Stimulated activated CD4-positive, alpha-beta T cell treated with anti-CD3 and anti-CD28 coated beads, Interleukin-1b, Interleukin-23, amount 100 ng/mL, for 48 hours (primary cell): ENCODE results near the gene CCNF.

Experiments
- DNase-seq: peaks from one replicate; pipeline ENCODE4 v3.0.0-alpha.2; 2020

The CCNF gene

DNA sequence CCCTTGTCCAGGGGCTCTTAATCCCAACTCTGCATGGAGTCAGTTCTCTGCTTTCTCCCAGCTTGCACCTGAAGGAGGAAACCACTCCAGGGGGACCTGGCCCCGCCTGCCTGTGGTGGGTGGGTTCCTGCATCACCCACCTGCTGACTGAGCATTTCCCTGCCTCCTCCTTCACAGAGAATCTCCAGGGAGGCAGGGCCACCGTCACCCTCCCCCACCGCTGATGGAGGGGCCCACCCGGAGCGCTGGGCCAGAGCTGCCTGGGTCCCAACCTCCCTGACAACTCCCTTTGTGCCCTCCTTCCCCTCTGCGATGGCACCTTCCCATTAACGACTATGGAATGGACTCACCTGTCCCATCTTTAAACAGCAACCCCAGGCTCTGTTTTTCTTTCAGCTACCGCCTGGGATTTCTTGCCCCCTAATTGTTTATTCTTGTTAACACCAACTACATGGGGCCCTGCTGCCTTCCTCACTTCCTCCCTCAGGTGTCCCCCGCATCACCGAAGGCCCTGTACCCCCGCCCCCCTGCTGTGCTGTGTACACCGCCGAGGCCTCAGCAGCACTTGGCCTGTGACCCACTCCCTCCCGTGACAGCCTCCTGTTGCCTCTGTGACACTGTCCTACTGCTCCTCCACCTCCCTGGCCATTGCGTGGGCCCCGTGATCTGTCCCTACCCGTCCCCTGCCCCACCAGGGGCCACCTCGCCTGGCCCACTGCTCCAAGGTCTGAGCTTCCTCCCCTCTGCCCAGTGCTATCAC, 29.8 kb downstream of the CCNF start:
- no peak for DNase-seq

GRCh38 chr16:2459647-2460390, 30.6 kb downstream of the CCNF start, which contains the start of gene TEDC2:
Gene TEDC2, plus strand, starts transcription at chr16:2460109. Its CDS starts 36 bp downstream, at chr16:2460145.
- peak; percentile 97 for DNase-seq

- DNase-seq, result no peak
Observed at GRCh38 chr16:2460391-2460713, 31.1 kb downstream of the CCNF start.

GRCh38 chr16:2460916-2461315, 31.7 kb downstream of the CCNF start:
- no peak for DNase-seq

DNA sequence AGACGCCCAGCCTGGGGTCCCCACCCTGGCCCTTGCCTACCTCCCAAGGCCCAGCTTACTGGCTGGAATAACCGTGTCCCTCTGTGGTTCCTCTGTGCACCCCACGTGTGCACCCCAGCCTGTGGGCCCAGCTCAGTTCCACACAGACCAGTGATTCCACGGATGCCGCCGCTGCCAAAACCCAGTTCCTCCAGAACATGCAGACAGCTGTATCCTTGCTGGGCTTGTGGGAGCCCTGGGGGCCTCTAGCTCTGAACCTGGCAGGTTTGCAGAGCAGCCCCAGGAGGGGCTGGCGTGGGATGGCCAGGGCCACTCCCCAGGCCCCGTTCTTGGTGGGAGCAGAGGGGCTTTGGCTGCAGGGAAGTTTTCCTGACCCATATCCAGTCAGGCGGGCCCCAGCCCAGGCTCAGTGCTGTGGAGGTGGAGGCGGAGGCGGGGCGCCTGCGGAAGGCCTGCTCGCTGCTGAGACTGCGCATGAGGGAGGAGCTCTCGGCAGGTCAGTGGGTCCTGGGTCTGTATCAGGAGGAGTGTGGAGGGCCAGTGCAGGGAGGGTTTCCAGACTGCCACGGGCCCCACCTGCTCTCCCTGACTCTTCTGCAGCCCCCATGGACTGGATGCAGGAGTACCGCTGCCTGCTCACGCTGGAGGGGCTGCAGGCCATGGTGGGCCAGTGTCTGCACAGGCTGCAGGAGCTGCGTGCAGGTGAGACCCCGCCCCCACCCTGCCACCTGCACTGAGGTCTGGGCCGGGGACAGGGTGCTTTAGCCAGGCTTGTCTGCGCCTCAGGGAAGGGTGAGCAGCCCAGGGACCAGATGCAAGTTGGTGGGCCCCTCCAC, 33.0 kb downstream of the CCNF start:
- DNase-seq, result no peak

DNA sequence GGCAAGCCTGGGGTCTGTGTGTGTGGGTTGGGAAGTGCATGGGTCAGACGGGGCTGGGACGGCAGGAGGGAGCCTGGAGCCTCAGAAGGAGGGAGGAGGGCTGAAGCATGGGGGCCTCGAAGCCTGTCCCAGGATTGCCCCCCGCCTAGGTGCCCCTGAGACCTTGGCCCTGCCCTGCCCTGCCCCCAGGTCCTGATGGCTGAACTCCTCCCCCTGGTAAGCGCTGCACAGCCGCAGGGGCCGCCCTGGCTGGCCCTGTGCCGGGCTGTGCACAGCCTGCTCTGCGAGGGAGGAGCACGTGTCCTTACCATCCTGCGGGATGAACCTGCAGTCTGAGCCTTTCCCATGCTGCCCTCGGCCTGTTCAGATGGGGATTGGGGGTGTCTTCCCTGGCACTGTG, 35.1 kb downstream of the CCNF start:
- no peak for DNase-seq

DNA sequence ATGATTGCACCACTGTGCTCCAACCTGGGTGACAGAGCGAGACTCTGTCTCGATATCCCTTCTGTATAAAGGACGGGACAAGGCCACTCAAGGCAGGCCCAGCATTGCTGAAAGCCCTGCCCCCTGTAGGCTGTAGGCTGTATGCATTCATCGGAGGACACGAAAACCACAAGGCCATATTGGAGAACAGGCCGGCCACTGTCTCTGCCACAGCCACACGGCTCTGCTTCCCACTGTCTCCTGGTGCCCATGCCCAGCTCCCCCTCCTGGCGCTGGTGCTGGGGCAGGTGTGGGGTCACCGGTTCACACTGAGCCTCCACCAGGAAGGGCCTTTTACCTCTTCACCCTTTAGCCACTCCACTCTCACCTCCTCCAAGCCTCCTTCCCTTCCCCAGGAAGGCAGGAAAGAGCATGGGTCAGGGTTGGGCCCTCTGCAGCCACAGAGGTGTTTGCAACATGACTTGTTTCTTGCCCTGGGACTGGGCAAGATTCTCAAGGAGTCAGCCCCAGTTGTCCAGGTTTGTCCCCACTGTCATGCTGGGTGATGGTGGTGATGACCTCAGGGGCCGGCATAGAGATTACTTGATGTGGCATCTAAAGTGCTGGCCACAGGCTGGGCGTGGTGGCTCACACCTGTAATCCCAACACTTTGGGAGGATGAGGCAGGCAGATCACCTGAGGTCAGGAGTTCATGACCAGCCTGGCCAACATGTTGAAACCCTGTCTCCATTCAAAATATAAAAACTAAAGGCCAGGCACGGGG, 36.6 kb downstream of the CCNF start:
- DNase-seq, result no peak

- DNase-seq, result no peak
Observed at GRCh38 chr16:2466667-2467527, 37.6 kb downstream of the CCNF start.

- DNase-seq, result peak; percentile 24
Observed at GRCh38 chr16:2467528-2468232, 38.4 kb downstream of the CCNF start.

DNA sequence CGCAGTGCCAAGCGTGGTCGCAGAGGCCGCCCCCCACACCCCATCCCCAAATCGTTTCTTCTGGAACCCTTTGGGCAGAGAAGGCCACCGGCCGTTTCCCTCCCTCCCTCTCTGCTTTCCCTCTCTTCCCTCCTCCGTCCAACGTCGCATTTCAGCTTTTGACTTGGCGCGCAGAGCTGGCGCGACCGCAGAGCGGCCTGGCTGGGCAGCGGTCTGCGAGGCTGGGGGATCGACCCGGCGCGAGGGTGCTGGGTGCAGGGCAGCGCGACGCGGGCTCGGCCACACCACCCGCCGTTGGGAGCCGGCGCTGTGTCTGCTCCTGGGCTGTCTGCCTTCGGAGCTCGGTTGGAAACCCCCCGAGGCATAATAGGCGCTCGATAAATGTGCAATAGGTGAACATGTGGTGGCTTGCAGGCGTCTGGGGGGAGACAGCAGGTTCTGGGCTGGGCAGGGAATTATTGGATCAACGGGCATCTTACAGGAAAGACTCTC, 39.0 kb downstream of the CCNF start:
- DNase-seq, result no peak

DNA sequence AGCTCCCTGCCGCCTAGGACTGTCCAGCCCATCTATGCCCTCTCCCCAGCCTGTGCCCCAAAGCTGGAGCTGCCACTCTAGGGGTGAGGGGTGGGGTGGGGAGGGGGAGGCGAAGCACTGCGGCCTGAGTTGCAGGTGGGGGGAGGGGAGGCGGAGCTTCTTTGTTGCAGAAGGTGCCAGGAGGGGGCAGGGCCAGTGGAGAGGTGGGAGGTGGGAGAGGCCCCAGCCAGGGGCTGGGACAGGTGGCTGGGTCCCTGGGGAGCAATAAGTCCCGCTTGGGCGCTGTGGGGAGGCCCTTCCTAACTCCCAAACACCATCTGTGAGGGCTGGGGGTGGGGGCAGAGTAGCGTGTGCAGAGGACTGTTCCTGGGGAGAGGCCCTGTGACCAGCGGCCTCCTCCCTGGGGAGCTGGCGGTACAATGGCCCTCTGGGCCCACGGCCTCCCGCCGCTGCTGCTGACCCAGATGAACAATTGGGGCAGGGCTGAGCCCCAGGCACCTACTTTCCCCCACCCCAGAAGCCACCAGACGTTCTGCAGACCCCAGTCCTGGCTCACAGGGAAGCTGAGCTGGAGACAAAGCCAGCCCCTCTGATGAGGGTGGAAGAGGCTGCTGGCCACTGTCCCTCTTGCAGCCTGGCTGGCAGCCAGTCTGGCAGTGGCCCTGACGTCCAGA, 39.6 kb downstream of the CCNF start:
- no peak for DNase-seq

GRCh38 chr16:2469399-2470233, 40.4 kb downstream of the CCNF start:
- no peak for DNase-seq

DNA sequence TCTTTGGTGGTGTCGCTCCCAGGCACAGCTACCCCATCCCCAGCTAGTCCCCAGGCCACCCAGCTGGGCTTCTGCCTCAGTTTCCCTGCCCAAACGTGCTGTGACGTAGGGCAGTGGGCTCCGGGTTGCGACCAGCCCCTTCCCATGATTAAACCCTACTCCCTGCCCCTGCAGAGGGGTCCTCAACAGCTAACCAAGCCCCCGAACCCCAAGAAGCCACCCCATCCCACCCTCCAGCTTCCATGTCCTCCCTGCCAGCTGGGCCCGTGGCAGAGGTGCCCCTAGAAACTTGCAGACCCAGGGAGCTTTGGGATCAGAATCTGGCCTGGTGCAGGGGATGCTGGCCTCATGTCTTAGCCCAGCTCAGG, 41.0 kb downstream of the CCNF start:
- DNase-seq, result no peak

DNA sequence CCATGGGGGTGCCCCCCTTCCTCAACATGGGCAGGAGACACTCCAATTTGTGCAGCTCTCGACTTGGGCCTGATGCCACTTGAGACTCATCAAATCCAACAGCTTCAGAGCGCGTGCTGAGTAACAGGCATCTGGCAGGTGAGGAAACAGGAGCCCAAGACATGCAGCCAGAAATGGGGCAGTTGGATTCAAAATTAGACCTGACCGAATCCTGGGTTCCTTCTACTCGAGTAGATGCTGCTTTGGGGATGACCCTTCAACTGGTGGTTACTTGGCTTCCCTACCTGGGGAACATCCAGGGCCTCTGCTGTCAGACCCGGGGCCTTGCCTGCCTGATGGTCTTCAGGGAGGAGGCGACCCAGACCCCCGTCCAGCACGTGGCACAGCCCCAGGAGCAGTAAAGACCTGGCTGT, 41.4 kb downstream of the CCNF start:
- no peak for DNase-seq

DNA sequence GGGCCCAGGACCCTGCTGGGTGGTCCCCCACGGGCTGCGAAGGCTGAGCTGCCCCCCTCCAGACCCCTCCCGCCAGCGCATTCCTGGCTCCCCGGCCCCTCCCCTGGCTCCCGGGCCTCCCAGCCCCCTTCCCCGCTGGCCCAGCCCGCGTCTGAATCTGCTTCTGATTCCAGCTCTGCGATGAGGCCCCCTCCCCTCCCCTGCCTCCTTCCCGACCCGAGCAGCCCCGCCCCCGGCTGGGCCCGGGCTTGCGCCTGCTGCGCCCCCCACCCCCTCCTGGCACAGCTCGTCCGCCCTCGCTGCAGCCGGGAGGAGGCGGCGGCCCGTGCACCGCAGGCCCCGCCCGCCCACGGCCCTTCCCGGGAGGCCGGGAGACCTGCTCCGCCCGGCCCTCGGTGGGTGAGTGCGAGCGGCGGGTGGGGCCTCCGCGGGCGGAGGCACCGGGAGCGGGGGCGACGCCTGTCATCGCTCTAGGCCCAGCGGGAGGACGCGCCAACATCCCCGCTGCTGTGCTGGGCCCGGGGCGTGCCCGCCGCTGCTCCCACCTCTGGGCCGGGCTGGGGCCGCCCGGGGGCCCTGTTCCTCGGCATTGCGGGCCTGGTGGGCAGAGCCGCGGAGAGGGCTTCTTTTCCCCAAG, 41.9 kb downstream of the CCNF start, which contains the start of gene NTN3:
TSS of gene NTN3 (plus strand) at position 282 of the 637 bp plus-strand sequence. CDS start 405 bp downstream, outside the sequence.
- DNase-seq, result no peak

- DNase-seq, result no peak
Observed at GRCh38 chr16:2471653-2472487, 42.6 kb downstream of the CCNF start.

DNA sequence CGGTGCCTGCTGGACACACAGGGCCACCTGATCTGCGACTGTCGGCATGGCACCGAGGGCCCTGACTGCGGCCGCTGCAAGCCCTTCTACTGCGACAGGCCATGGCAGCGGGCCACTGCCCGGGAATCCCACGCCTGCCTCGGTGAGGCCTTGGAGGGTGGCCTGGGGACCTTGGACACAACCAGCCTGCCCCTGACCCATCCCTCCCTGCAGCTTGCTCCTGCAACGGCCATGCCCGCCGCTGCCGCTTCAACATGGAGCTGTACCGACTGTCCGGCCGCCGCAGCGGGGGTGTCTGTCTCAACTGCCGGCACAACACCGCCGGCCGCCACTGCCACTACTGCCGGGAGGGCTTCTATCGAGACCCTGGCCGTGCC, 43.2 kb downstream of the CCNF start:
- no peak for DNase-seq

DNA sequence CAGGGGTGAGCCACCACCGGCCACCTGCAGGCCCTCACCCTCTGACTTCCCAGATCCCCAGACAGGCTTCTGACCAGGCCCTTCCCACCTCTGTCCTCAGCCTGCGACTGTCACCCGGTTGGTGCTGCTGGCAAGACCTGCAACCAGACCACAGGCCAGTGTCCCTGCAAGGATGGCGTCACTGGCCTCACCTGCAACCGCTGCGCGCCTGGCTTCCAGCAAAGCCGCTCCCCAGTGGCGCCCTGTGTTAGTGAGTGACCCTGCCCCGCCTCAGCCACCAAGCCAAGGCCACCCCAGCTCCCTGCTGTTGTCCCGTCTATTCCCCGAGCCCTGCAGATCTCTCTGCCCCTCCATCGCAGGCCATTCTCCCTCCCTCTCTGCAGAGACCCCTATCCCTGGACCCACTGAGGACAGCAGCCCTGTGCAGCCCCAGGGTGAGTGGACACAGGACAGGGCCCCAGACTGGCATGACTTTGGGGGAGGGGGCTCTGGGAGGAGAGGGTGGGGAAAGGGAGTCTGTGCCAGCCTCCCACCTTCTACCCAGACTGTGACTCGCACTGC, 43.7 kb downstream of the CCNF start:
- no peak for DNase-seq
